HG02642 (cell line): ENCODE results near the gene CHTOP.
A peak's percentile ranks its signal among the peaks of the same experiment; 100 is the strongest.
"Not testable (repeated sequence)": the region's sequence is repeated elsewhere in the genome, so short reads cannot be mapped to it uniquely, and the experiment has no call there.

Experiments
- ATAC-seq: cut with Tn5 transposase; IDR thresholded peaks from one replicate; pipeline ENCODE4 v1.9.1; 2021; ENCODE audit warnings: mild to moderate bottlenecking; ENCODE audit not compliant: unreplicated experiment, poor library complexity

CHTOP gene, protein sequence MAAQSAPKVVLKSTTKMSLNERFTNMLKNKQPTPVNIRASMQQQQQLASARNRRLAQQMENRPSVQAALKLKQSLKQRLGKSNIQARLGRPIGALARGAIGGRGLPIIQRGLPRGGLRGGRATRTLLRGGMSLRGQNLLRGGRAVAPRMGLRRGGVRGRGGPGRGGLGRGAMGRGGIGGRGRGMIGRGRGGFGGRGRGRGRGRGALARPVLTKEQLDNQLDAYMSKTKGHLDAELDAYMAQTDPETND

DNA sequence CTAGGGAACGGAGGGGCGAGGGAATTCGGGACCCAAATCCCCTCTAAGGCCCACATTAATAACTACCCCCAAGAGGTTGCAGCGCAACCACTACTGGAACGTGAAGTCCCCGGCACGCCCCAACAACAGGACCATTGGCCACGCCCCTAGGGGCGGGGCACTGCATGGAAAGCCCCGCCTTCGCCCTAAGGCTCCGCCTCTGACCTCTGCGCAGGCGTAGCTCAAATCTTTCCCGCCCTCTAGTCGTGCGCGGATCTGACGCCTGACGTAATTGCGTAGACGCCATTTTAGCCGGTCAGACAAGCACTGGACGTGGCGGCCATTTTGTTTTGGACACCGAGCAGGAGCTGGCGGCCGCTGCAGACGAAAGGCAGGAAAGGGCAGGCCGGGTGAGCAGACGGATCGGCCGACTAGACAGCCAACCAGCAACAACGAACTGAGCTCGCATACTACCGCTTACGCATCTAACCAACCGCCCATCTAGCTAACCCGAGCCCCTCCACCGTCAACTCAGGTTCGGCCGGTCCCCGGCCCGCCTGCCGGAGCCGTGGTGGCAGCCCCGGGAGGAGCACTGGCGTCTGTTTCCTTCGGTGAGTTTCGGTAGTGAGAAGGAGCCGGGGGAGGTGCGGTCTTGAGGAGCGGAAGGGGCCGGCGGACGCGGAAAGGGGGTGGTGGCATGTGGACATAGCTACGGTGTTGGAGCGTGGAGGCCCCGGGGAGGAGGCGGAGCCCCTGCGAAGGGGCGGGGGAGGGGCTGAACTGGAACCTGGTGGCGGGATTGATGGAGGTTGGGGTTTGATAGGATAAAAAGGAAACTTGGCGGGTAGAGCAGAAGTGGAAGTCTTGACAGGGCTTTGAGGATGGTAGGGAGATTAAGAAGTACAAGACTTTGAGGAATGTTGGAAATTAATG is at the start of gene CHTOP:
TSS of gene CHTOP (plus strand) at position 313 of the 912 bp plus-strand sequence. CDS start 2,523 bp downstream, outside the sequence.
- ATAC-seq = peak; percentile 87

DNA sequence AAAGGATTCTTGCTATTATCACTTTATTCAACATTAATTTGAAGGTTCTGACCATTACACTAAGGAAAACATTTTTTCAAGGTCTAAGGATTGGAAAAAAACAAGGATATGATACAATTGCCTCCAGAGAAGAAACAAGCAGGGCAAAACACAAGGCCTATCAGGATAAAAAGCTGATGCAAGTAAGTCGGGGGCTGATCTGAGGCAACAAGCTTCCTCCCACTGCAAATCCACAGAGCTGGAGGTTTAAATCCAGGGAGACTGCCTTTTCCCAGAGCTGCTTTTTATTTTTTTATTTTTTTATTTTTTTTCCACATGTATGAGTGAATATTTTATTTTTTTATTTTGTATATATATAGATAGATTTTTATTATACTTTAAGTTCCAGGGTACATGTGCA is 48.9 kb upstream of the CHTOP start:
- ATAC-seq = no peak

DNA sequence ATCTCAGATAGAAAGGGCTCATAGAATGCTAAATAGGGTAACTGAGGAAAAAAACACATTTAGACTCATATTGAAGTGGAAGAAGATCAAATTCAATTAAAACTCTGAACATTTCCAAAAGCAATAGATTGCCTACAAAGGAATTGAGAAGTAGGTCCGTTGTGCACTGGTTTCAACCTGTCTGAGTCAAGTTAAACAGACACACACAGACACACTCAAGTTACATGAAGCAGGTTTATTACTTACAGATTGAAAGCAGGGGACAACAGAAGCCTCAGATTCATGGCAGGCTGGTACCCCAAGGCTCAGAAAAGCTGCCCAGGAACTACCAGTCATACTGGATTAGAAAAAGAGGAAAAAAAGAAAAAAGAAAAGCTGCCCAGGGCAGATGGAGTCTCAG is 47.5 kb upstream of the CHTOP start:
- ATAC-seq = no peak

DNA sequence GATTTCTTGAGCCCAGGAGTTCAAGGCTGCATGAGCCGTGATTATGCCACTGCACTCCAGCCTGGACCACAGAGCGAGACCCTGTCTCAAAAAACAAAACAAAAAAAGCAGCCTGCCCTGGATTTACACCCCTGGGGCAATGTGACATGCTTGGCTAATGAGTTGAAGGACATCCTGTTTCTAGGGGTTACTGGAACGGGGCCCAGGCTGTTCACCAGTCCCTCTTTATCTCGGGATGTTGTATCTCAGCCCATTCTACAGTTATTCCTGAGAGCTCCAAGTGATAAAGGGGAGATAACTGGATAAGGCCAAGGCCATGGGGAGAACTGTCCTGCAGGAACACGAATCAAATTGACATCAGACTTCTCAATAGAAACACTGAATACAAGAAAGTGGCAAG is 46.6 kb upstream of the CHTOP start:
- no peak for ATAC-seq

DNA sequence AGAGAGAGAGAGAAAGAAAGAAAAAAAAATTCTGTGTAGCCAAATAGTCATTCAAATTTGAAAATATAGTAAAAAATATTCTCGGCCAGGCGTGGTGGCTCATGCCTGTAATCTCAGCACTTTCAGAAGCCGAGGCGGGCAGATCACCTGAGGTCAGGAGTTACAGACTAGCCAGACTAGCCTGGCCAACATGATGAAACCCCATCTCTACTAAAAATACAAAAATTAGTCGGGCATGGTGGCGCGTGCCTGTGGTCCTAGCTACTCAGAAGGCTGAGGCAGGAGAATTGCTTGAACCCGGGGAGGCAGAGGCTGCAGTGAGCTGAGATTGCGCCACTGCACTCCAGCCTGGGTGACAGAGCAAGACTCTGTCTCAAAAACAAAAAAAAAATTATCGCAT is 45.8 kb upstream of the CHTOP start:
- not testable (repeated sequence) for ATAC-seq

DNA sequence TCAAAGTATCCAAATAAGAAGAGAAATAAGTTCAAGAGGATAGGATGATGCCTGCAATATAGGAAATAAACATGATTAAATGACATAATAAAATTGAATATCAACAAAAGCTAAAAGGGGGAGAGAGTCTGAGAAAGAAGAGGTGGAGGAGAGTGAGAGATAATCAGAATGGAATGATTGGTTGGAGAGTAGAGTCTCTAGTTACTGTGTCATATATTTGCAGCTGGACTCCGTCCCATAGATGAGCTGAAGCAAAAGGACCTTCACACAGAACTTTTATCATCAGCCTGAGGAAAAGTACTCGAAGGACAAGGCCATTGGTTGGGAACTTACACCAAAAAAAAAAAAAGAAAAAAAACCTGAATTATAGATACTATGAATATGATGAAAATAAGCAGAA is 45.4 kb upstream of the CHTOP start:
- ATAC-seq = no peak

DNA sequence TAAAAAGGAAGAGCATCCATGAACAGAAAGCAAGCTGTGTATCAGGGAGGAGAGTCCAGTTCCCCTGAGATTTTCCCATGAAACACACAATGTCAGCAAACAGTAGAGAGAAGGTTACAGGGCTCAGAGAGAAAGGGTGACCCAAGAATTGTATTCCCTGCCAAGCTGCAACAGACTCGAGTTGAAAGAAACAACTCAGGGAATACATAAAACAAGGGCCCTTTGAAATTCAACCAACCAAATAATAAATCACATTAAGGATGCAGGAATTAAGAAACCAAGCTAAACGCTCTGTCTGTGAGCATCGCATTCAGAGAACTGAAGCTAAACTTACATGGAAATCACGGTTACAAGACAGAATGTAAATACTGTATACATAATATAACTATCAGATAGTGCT is 41.1 kb upstream of the CHTOP start:
- no peak for ATAC-seq

DNA sequence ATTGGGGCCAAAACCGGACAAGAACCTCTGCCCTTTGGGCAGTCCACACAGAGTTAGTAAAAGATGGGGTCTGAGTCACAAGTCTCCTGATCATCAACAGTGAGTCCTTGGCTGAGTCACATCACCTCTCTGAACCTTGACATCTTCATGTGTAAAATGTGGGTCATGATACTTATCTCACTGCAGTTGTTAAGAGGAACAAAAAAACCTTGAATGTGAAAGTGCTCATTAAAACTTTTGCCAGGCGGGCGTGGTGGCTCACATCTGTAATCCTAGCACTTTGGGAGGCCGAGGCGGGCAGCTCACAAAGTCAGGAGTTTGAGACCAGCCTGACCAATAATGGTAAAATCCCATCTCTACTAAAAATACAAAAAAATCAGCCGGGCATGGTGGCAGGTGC is 36.7 kb upstream of the CHTOP start:
- no peak for ATAC-seq

DNA sequence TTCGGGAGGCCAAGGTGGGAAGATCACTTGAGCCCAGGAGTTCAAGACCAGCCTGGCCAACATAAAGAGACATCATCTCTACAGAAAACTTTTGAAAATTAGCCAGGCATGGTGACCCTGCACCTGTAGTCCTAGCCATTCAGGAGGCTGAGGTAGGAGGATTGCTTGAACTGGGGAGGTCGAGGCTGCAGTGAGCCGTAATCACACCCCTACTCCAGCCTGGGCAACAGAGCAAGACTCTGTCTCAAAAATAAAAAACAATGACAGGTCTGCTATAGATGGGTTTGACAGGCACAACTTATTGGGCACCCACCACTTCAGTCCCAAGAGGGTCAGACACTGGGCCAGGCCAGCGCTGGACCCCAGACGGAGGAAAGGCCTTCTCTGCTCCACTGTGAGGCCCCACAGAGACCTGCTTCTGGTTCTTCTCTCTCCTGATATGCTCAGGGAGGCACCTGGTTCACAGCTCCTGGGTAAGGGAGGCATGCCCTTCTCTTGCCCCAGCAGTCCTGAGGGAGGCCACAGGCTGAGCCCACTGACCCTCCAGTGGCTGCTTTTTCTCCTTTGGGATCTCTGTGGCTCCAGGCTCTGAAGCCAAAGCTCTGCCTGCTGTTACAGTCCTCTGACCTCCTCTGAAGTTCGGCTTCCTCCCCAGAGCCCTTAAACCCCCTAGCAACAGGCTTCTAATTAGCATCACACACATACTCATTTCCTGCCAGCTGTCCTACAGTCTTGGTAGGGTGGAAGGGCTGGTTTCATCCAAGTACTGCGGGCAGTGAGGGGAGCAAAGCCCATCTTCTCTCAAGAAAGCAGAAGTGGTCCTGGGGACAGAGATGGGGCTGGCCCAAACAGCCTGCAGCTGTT is 35.3 kb upstream of the CHTOP start:
- peak; percentile 98 for ATAC-seq

DNA sequence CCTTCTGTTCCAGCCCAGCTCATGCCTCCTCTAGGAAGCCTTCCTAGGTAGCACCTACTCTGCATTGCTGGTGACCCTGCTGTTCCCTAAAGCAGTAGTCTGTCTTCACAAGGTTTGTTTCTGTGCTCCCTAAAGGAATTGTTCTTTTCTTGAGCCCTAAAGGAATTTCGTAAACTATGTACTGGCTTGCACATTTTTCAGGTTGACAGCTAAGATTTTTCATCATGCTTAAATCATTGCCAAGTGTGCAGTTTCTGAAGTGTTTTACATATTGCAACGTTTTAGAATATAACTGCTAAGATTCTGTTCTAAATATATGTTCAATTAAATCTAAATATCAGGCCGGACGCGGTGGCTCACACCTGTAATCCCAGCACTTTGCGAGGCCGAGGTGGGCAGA is 34.0 kb upstream of the CHTOP start:
- no peak for ATAC-seq

DNA sequence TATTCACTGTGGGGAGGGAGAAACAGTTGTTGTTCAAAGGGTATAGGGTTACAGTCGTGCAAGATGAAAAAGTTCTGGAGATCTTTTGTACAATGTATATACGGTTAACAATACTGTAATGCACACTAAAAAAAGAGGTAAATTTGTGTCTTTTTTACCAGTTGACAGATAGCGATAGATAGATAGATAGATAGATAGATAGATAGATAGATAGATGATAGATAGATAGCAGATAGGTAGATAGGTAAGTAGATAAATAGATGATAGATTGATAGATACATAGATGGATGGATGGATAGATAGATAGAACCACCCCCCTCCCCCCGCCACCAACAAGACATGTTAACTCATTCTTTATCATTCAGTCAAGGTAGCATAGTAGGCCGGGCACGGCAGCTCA is 31.1 kb upstream of the CHTOP start:
- ATAC-seq = no peak

DNA sequence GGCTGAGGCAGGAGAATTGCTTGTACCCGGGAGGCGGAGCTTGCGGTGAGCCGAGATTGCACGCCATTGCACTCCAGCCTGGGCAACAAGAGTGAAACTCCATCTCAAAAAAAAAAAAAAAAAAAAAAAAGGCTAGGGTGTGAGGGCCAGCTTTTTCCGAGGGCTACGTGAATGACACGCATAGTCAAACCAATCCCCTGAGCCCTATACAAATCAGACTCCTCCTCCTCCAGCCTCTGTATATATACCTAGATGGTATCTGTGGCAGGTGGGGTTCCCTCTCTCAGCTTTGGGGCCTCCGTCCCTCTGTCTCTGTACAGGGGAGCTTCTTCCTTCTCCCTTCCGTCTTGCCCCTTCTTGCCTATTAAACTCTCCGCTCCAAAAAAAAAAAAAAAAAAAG is 27.7 kb upstream of the CHTOP start:
- ATAC-seq = no peak

DNA sequence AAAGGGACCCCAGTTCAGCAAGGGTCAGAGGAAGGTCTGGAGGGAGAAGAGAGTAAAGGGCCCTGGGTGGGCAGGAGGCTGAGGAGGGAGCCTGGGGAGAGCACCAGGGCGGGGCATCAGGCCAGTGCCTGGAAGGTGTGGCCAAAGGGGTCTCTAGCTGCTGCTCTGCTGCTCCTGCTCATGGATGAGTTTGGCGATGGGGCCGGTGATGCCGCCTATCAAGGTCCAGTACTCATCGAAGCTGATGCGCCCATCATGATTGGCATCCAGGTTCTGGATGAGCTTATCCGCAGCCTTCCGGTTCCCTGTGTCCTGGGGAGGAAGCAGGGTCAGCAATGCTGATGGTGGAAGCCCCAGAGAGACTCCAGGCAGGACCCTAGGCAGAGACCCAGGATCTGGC is 26.5 kb upstream of the CHTOP start:
- no peak for ATAC-seq

DNA sequence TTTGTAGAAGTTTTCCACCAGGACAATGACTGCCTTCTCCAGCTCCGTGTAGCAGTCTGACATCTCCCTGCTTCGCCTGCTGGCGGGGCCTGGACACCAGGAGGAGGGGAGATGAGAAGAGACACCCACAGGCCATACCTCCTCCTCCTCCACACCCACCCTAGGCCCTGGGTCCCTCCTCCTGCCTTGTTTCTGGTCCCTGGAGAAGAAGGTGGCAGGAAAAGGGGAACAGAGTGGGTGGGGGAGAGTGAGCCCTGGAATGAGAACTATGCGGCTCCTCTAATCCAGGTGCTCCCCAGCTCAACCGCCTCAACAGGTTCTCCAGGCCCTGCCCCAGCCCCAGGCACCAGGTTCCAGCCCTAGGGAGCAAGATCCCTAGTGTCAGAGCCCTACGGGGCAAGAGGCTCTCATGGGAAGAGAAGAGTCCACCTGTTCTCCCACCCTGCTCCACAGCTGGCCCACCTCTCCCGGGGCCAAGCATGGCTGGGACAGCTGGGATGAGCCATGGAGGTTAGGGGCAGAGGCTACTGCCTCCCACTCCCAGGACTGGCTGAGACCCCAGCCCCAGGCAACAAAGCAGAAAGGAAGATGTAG is 25.7 kb upstream of the CHTOP start:
- no peak for ATAC-seq

DNA sequence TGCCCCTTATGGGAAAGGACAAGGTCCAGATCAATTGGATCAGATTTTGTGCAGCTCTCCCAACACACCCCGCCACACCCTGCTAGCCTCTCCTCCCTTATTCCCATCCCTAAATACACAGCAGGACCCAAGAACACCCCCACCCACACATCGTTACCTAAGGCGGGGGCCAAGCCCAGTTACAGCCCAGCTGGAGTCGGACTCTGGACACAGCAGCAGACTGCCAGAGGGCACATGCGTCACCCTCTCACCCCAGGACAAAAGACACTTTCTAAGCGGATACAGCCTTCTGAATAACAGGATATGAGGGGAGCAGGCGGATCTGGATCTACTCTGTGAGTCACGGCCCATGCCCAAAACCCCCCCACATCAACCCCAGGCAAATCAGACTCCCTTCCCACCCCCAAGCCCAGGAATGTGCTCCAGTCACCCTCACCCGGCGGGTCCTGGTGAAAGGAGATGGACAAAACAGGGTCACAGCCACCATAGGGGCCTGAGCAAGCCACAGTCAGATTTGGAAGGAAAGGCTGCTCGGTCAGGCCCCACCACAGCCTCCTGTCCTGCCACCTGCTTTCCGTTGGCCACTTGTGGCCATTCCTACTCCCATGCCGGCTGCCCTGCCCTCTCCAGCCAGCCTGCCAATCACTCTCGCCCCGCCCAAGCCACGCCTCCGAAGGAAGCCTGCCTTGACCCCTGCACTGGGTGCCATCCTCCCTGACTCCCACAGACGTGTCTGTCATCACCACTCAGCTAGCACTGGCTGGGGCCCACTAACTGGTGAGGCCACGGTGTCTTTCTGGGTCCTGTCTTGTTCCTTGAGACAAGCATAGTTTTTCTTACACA is 24.9 kb upstream of the CHTOP start:
- no peak for ATAC-seq

DNA sequence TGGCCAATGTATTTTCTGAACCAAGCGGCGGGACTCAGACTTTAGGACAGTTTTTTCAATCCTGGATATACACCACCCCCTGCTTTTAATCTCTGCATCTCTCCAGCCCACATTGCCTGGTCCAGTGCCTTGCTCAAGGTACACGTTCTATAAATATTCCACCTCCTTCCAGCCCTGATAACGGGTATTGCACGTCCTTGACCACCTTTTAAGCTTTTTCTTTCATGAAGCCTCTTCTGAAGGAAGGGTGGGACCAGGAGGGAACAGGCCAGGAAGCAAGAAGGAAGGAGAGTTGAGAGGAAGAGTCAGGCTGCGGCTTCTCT is 24.3 kb upstream of the CHTOP start:
- ATAC-seq = no peak

DNA sequence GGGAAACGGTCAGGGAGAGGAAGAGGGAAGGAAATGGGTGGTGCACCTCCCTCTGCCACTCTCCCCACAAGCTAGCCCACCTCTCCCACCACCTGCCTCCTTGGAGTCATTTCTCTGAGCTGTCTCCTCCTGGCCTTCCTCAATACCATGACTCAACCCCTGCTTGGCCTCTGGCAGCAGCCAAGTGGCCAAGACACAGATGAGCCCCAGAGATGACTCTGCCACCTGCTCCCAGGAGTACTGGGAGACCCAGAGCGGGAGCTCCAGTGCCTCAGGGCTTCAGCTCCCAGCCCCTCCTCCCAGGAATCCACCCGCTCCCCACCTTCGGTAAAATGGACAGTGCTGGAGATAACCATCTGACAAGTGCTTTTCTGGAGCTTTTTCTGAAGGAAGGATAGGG is 23.5 kb upstream of the CHTOP start:
- ATAC-seq = no peak

DNA sequence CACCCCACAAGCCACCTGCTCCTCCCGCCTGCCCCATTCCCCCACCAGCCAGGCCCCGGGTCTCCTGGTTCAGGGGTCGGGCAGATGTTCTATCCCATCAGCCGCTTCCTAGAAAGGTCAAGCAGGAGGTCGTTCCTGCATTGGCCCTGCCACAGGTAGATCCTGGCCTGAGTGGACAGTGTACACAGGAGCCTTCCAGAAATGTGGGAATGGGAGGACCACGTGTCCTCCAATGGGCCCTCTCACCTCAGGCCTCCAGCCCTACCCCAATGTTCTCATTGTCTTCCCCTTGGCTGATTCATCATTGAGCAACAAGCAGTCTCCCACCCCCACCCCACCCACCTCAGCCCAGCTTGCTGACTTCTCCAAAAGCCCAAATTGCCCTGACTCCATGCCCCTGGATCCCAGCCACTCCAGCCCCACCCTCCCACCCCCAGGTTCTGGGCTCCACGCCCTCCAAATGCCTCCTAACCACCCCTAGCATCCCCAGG is 23.0 kb upstream of the CHTOP start:
- ATAC-seq = no peak

DNA sequence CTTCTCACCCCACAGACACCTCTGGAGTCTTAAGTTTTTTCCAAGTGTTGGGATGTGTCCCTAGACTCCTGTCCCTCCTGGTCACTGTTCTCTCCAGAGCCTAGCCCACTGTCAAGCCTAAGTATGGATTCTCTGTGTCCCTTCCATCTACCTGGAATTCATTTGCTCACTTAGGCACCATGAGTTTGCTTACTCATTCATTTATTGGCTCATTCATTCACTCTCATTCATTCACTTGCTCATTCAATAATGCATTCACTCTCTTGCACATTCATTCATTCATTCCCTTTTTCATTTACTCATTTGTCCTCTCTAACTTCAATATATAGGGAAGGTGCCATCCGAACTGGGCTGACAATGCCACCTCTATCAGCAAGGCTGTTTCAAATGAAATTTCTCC is 22.5 kb upstream of the CHTOP start:
- no peak for ATAC-seq
